Calu3 (cell line): ENCODE results near the gene RAD51B. TPM values are rescaled to one million over a fixed set of nuclear protein-coding genes. Genes with fewer than 3 reads are reported as not detected.

Experiments used
- BruUV-seq: library from RNA; stranded (reverse); fragments of 400-500 nt; replicated peaks from 2 replicates; lab custom pipeline; 2021; lab: Mats Ljungman, UMichigan
- CTCF ChIA-PET: fragments of 300-600 bp; sonication (Branson Sonifier 250); formaldehyde crosslinking; loops from one replicate; lab custom pipeline; 2022; ENCODE audit warnings: antibody characterized with exemption; lab: Charles Lee
- DNase-seq: peaks from one replicate; pipeline ENCODE4 v3.0.0; 2022
- H3K27ac Mint-ChIP-seq: one replicate; pipeline ENCODE4 v1.8.0; 2022; ENCODE audit warnings: mixed read lengths; ENCODE audit not compliant: unreplicated experiment
- H3K27me3 Mint-ChIP-seq: one replicate; pipeline ENCODE4 v1.8.0; 2022; ENCODE audit warnings: mixed read lengths; ENCODE audit not compliant: unreplicated experiment
- H3K36me3 Mint-ChIP-seq: one replicate; pipeline ENCODE4 v1.8.0; 2022; ENCODE audit warnings: mild to moderate bottlenecking, moderate library complexity, mixed read lengths; ENCODE audit not compliant: insufficient read depth, unreplicated experiment
- H3K4me1 Mint-ChIP-seq: one replicate; pipeline ENCODE4 v1.8.0; 2022; ENCODE audit warnings: mild to moderate bottlenecking, low read depth, mixed read lengths; ENCODE audit not compliant: unreplicated experiment
- H3K4me3 Mint-ChIP-seq: one replicate; pipeline ENCODE4 v1.8.0; 2022; ENCODE audit warnings: mild to moderate bottlenecking, low read depth, moderate library complexity, mixed read lengths; ENCODE audit not compliant: unreplicated experiment
- H3K9me3 Mint-ChIP-seq: one replicate; pipeline ENCODE4 v1.8.0; 2022; ENCODE audit warnings: low read depth, mixed read lengths; ENCODE audit not compliant: unreplicated experiment
- CTCF ChIP-seq: fragments of 200-600 bp; IDR thresholded peaks from one replicate; pipeline ENCODE4 v1.8.0; 2022; ENCODE audit warnings: antibody characterized with exemption; ENCODE audit not compliant: unreplicated experiment
- intact Hi-C: fragments of 100-400 bp; cut with micrococcal nuclease; formaldehyde crosslinking; loops from one replicate; pipeline ENCODE4 v1.10.0; 2022; ENCODE audit not compliant: unreplicated experiment
- total RNA-seq: library from RNA; stranded (reverse); gene quantifications from 2 replicates; pipeline ENCODE4 v1.2.3, GENCODE V29; 2022

RAD51B gene
- total RNA-seq, 1 experiment from 2014 or later = 24.7 TPM

- BruUV-seq = no TSS peak
- Mint-ChIP-seq H3K4me3 (no peak overlapping the region), H3K4me1 (peaks cover 69% of the 10 kb centered on the region), H3K36me3 (no peaks in the 10 kb centered on the region), H3K27ac (peak overlapping the region; percentile 71), H3K9me3 (no peaks in the 10 kb centered on the region), H3K27me3 (no peaks in the 10 kb centered on the region)
- CTCF ChIA-PET = interaction anchor here (1.2 to 2.2 kb wide), 2 partner anchors 303 to 544 kb away, joined by 4 to 9 read pairs; no protein-coding TSS in a partner anchor
- no peak for DNase-seq
- no peak for TF ChIP-seq CTCF
- intact Hi-C loops = loop anchor here (5.0 kb wide), 5 partner anchors 99 to 331 kb away; no protein-coding TSS in a partner anchor
Observed at GRCh38 chr14:68246786-68247105, 427.2 kb downstream of the RAD51B start.

GRCh38 chr14:68247274-68247673, 427.7 kb downstream of the RAD51B start:
- no peaks in the 10 kb centered on the region for H3K36me3 Mint-ChIP-seq
- H3K4me3 Mint-ChIP-seq = no peak overlapping the region
- BruUV-seq = no TSS peak
- no peaks in the 10 kb centered on the region for H3K9me3 Mint-ChIP-seq
- H3K27ac Mint-ChIP-seq = peak overlapping the region; percentile 71
- TF ChIP-seq CTCF = no peak
- DNase-seq = no peak
- no peaks in the 10 kb centered on the region for H3K27me3 Mint-ChIP-seq
- peaks cover 63% of the 10 kb centered on the region for H3K4me1 Mint-ChIP-seq
- intact Hi-C loops = loop anchor here (5.0 kb wide), 5 partner anchors 100 to 330 kb away; no protein-coding TSS in a partner anchor
- CTCF ChIA-PET = interaction anchor here (0.7 to 2.2 kb wide), 8 partner anchors 50 to 569 kb away, joined by 3 to 9 read pairs (median 4); no protein-coding TSS in a partner anchor

- H3K27ac Mint-ChIP-seq = peak overlapping the region; percentile 77
- DNase-seq = no peak
- no peaks in the 10 kb centered on the region for H3K9me3 Mint-ChIP-seq
- no peaks in the 10 kb centered on the region for H3K36me3 Mint-ChIP-seq
- no TSS peak for BruUV-seq
- no peaks in the 10 kb centered on the region for H3K27me3 Mint-ChIP-seq
- no peak for TF ChIP-seq CTCF
- intact Hi-C loops = loop anchor here (1.0 to 5.0 kb wide), 8 partner anchors 100 to 569 kb away; no protein-coding TSS in a partner anchor
- H3K4me3 Mint-ChIP-seq = no peak overlapping the region
- CTCF ChIA-PET = interaction anchor here (0.7 to 2.2 kb wide), 9 partner anchors 51 to 569 kb away, joined by 3 to 9 read pairs (median 4); no protein-coding TSS in a partner anchor
- H3K4me1 Mint-ChIP-seq = peaks cover 62% of the 10 kb centered on the region
Observed at GRCh38 chr14:68247676-68248268, 428.2 kb downstream of the RAD51B start.

GRCh38 chr14:68248481-68249255, 429.1 kb downstream of the RAD51B start:
- intact Hi-C loops = loop anchor here (1.0 to 5.0 kb wide), 9 partner anchors 101 to 568 kb away; no protein-coding TSS in a partner anchor
- BruUV-seq = no TSS peak
- no peak overlapping the region for H3K4me3 Mint-ChIP-seq
- no peaks in the 10 kb centered on the region for H3K36me3 Mint-ChIP-seq
- CTCF ChIA-PET = interaction anchor here (0.9 to 1.3 kb wide), 5 partner anchors 59 to 568 kb away, joined by 3 read pairs; no protein-coding TSS in a partner anchor
- H3K9me3 Mint-ChIP-seq = no peaks in the 10 kb centered on the region
- peak; percentile 10 for DNase-seq
- peak; percentile 42 for TF ChIP-seq CTCF
- peaks cover 70% of the 10 kb centered on the region for H3K4me1 Mint-ChIP-seq
- H3K27me3 Mint-ChIP-seq = no peaks in the 10 kb centered on the region
- peak overlapping the region; percentile 77 for H3K27ac Mint-ChIP-seq
